ENCODE results near the gene PRAME. TPM values are rescaled to one million over a fixed set of nuclear protein-coding genes. Genes with fewer than 3 reads are reported as not detected.

PRAME gene
- total and polyA plus RNA-seq, 2 of the 13 experiments (the other 11 are each of a cell fraction or from before 2014, with no cell fraction given), result 0.11 to 0.83 TPM

- 0 out of 2 replicates have a peak, but pooled peaks have one; percentile 43 for TF ChIP-seq ERF (CRISPR knock-in tag; IDR thresholded peaks at IDR 0.05)
- no peak for TF ChIP-seq ZNF562 (CRISPR knock-in tag; IDR thresholded peaks at IDR 0.05; ENCODE audit: borderline replicate concordance)
- TF ChIP-seq ZNF207 (IDR thresholded peaks at IDR 0.05; ENCODE audit: borderline replicate concordance), result no peak
- no peak for TF ChIP-seq ZNF737 (CRISPR knock-in tag; IDR thresholded peaks at IDR 0.05; ENCODE audit: borderline replicate concordance)
- TF ChIP-seq LCORL (IDR thresholded peaks at IDR 0.05), result no peak
- TF ChIP-seq LCORL (CRISPR knock-in tag; IDR thresholded peaks at IDR 0.05), result no peak
- no peak for TF ChIP-seq TBL1XR1 (IDR thresholded peaks at IDR 0.05; ENCODE audit: borderline replicate concordance, low read length, partially characterized antibody)
- TF ChIP-seq ZNF383 (CRISPR knock-in tag; IDR thresholded peaks at IDR 0.05; ENCODE audit: borderline replicate concordance), result no peak
- no peak for TF ChIP-seq ZNF441 (CRISPR knock-in tag; IDR thresholded peaks at IDR 0.05; ENCODE audit: borderline replicate concordance)
- TF ChIP-seq MTF2 (CRISPR knock-in tag; IDR thresholded peaks at IDR 0.05; ENCODE audit: borderline replicate concordance), result no peak
- no peak for TF ChIP-seq MED8 (CRISPR knock-in tag; IDR thresholded peaks at IDR 0.05; ENCODE audit: insufficient replicate concordance)
- peak; percentile 78; the same call in 1 of the 2 replicates for TF ChIP-seq ZNF451 (CRISPR knock-in tag; IDR thresholded peaks at IDR 0.05)
- peak; percentile 76 for TF ChIP-seq ZNF883 (CRISPR knock-in tag; IDR thresholded peaks at IDR 0.05; ENCODE audit: not compliant biosample characterization)
- TF ChIP-seq RFX5 (IDR thresholded peaks at IDR 0.05; ENCODE audit: low read depth, low read length), result peak; percentile 60
- TF ChIP-seq ZNF460 (CRISPR knock-in tag; IDR thresholded peaks at IDR 0.05; ENCODE audit: borderline replicate concordance), result no peak
- TF ChIP-seq ESRRA (CRISPR knock-in tag; IDR thresholded peaks at IDR 0.05; ENCODE audit: low read depth), result no peak
- TF ChIP-seq SSRP1 (CRISPR knock-in tag; IDR thresholded peaks at IDR 0.05), result no peak
- TF ChIP-seq SUZ12 (IDR thresholded peaks at IDR 0.05; ENCODE audit: low read depth, low read length), result no peak
- TF ChIP-seq THYN1 (CRISPR knock-in tag; IDR thresholded peaks at IDR 0.05; ENCODE audit: borderline replicate concordance, low read depth), result no peak
- TF ChIP-seq TMF1 (CRISPR knock-in tag; IDR thresholded peaks at IDR 0.05; ENCODE audit: low read depth), result peak; percentile 92
- TF ChIP-seq EEA1 (CRISPR knock-in tag; IDR thresholded peaks at IDR 0.05; ENCODE audit: borderline replicate concordance), result no peak
- peak; percentile 53; the same call in 1 of the 2 replicates for TF ChIP-seq ZNF430 (CRISPR knock-in tag; IDR thresholded peaks at IDR 0.05)
- no peak for TF ChIP-seq TCF7 (IDR thresholded peaks at IDR 0.05; ENCODE audit: low read depth)
- TF ChIP-seq RCOR2 (CRISPR knock-in tag; IDR thresholded peaks at IDR 0.05), result no peak
- TF ChIP-seq NONO (IDR thresholded peaks at IDR 0.05), result no peak
- peak; percentile 77 for TF ChIP-seq NONO (CRISPR knock-in tag; conservative IDR thresholded peaks at IDR 0.05)
- no peak for TF ChIP-seq SNAPC4 (CRISPR knock-in tag; IDR thresholded peaks at IDR 0.05)
- no peak for TF ChIP-seq REL (CRISPR knock-in tag; conservative IDR thresholded peaks at IDR 0.05)
These were observed 50.5 kb downstream of the PRAME start, which contains the start of gene ZNF280B (continued) for GRCh38 chr22:22508274-22509176.

Measured in HepG2 (cell line).